GM21723 (cell line): ENCODE measurements around the gene TRIM54.
"Not testable (repeated sequence)": the region's sequence is repeated elsewhere in the genome, so short reads cannot be mapped to it uniquely, and the experiment has no call there.

Source experiments
- ATAC-seq: cut with Tn5 transposase; IDR thresholded peaks from one replicate; pipeline ENCODE4 v1.9.1; 2021; ENCODE audit warnings: mild to moderate bottlenecking, moderate library complexity; ENCODE audit not compliant: unreplicated experiment

TRIM54 gene

GRCh38 chr2:27309651-27310050, 27.4 kb downstream of the TRIM54 start:
- no peak for ATAC-seq

- no peak for ATAC-seq
Observed at GRCh38 chr2:27312152-27312551, 29.9 kb downstream of the TRIM54 start.

GRCh38 chr2:27313882-27314645, 31.8 kb downstream of the TRIM54 start:
- no peak for ATAC-seq

GRCh38 chr2:27314709-27315108, 32.5 kb downstream of the TRIM54 start:
- no peak for ATAC-seq

- no peak for ATAC-seq
Observed at GRCh38 chr2:27315122-27315521, 32.9 kb downstream of the TRIM54 start.

- ATAC-seq = no peak
Observed at GRCh38 chr2:27316655-27317412, 34.6 kb downstream of the TRIM54 start.

- not testable (repeated sequence) for ATAC-seq
Observed at GRCh38 chr2:27319839-27320238, 37.6 kb downstream of the TRIM54 start.

- ATAC-seq = no peak
Observed at GRCh38 chr2:27320958-27321543, 38.8 kb downstream of the TRIM54 start.

GRCh38 chr2:27322301-27322765, 40.1 kb downstream of the TRIM54 start:
- peak; percentile 40 for ATAC-seq

- ATAC-seq = peak; percentile 89
Observed at GRCh38 chr2:27322766-27323595, 40.8 kb downstream of the TRIM54 start, which contains the start of gene MPV17. Gene MPV17 (minus strand): TSS chr2:27323097. CDS start chr2:27322517, 580 bp downstream.

- no peak for ATAC-seq
Observed at GRCh38 chr2:27323596-27324285, 41.5 kb downstream of the TRIM54 start.

GRCh38 chr2:27324720-27325119, 42.5 kb downstream of the TRIM54 start:
- no peak for ATAC-seq

GRCh38 chr2:27335311-27335710, 53.1 kb downstream of the TRIM54 start:
- no peak for ATAC-seq

GRCh38 chr2:27336173-27336572, 53.9 kb downstream of the TRIM54 start:
- ATAC-seq = no peak

- no peak for ATAC-seq
Observed at GRCh38 chr2:27347641-27348040, 65.4 kb downstream of the TRIM54 start.

GRCh38 chr2:27350106-27350693, 68.0 kb downstream of the TRIM54 start:
- ATAC-seq = no peak

GRCh38 chr2:27351802-27352598, 69.8 kb downstream of the TRIM54 start:
- no peak for ATAC-seq

GRCh38 chr2:27353386-27353761, 71.1 kb downstream of the TRIM54 start:
- not testable (repeated sequence) for ATAC-seq
